ENCODE results near the gene MSI2. TPM values are rescaled to one million over a fixed set of nuclear protein-coding genes. Genes with fewer than 3 reads are reported as not detected.

The MSI2 gene
- total RNA-seq, 1 donor from 2014 or later = 33.8 TPM

DNA sequence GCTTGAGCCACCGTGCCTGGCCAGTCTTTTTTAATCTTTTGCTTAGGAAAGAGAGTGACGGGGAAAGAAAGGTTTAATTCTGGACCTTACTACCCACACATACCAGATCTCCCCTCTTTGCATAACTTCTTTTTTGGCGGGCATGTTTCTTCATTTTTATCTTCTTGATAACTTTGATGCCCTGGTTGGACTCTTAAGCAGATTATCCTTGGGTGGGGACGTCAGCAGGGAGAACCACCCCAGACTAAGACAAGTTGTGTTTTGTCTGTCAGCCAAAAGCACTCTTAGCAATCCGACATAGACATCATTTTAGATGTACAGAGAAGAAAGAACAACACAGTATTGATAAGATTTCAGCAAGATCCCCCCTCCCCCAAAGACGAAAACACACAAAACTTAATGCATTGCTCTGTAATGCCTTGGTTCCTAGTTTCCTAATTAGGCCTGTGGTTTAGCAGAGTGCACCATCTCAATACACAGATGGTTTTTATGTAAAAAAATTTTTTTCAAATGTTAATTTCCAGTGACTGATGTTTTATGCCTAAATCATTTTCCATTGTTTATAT, 99.9 kb downstream of the MSI2 start:
- no peak for DNase-seq (ENCODE audit: low read depth)
- TF ChIP-seq, protein P1, sequence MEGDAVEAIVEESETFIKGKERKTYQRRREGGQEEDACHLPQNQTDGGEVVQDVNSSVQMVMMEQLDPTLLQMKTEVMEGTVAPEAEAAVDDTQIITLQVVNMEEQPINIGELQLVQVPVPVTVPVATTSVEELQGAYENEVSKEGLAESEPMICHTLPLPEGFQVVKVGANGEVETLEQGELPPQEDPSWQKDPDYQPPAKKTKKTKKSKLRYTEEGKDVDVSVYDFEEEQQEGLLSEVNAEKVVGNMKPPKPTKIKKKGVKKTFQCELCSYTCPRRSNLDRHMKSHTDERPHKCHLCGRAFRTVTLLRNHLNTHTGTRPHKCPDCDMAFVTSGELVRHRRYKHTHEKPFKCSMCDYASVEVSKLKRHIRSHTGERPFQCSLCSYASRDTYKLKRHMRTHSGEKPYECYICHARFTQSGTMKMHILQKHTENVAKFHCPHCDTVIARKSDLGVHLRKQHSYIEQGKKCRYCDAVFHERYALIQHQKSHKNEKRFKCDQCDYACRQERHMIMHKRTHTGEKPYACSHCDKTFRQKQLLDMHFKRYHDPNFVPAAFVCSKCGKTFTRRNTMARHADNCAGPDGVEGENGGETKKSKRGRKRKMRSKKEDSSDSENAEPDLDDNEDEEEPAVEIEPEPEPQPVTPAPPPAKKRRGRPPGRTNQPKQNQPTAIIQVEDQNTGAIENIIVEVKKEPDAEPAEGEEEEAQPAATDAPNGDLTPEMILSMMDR (IDR thresholded peaks at IDR 0.05; ENCODE audit: insufficient read depth, low read length, poor library complexity, severe bottlenecking) = no peak
- Histone ChIP-seq H3K27me3 (ENCODE audit: control insufficient read depth, insufficient read depth, low read length) (no peaks in the 10 kb centered on the region), H3K36me3 (ENCODE audit: control insufficient read depth, insufficient read depth, low read length) (no peaks in the 10 kb centered on the region), H3K4me3 (ENCODE audit: low read depth, low read length) (no peak overlapping the region)

DNA sequence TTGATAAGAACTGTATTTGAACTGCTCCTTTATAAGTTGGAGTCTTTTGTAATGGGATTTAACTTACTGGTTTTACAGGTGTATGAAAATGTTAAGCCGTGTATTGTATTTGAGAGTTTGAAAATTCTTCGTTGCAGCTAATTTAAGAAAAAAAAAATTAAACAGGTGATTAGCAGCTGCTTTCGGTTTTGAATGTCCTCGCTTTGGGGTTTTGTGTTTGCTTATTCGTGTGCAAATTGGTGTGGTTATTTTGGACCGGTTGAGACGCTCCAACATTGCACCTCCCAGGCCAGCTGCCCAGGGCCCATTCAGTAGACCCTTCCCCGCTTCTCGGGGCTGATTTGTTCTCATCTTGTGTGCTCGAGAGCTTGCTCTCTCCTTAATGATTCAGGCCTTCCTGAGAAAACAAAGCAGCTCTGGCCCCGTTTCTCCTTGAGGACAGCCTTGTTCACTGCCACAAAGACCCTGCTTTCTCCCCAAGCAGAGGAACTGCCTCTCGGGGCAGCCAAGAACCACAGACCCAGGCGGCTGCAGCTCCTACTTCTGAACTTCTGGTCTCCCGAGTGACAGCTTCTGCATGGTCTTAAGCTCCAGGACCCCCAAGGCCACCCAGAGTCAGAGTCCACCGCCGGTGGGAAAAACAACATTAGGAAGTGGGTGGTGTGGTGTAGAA, 100.5 kb downstream of the MSI2 start:
- no peak for DNase-seq (ENCODE audit: low read depth)
- no peaks in the 10 kb centered on the region for H3K27me3 ChIP-seq (ENCODE audit: control insufficient read depth, insufficient read depth, low read length)
- TF ChIP-seq, protein P1 (IDR thresholded peaks at IDR 0.05; ENCODE audit: insufficient read depth, low read length, poor library complexity, severe bottlenecking) = no peak
- no peak overlapping the region for H3K4me3 ChIP-seq (ENCODE audit: low read depth, low read length)
- no peaks in the 10 kb centered on the region for H3K36me3 ChIP-seq (ENCODE audit: control insufficient read depth, insufficient read depth, low read length)

DNA sequence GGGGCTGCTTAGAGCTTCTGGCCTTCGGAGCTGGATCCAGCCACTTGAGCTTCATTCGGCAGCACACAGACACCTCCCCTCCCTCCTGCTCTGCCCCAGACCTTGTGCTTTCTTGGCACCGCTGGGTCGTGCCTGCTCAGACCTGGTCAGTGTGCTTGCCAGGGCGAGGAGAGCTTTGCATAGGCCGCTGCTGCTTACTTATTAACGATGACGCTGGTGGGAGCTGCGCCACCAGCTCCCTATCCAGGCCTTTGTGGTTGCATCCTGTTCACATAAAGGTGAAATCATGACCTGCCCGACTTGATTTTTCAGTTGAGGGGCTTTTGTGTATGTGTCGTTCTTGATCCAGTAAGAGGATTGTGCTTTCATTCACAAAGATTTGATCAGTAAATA, 101.1 kb downstream of the MSI2 start:
- TF ChIP-seq, protein P1 (IDR thresholded peaks at IDR 0.05; ENCODE audit: insufficient read depth, low read length, poor library complexity, severe bottlenecking) = no peak
- no peak for DNase-seq (ENCODE audit: low read depth)
- Histone ChIP-seq H3K4me3 (ENCODE audit: low read depth, low read length) (no peak overlapping the region), H3K27me3 (ENCODE audit: control insufficient read depth, insufficient read depth, low read length) (no peaks in the 10 kb centered on the region), H3K36me3 (ENCODE audit: control insufficient read depth, insufficient read depth, low read length) (no peaks in the 10 kb centered on the region)

DNA sequence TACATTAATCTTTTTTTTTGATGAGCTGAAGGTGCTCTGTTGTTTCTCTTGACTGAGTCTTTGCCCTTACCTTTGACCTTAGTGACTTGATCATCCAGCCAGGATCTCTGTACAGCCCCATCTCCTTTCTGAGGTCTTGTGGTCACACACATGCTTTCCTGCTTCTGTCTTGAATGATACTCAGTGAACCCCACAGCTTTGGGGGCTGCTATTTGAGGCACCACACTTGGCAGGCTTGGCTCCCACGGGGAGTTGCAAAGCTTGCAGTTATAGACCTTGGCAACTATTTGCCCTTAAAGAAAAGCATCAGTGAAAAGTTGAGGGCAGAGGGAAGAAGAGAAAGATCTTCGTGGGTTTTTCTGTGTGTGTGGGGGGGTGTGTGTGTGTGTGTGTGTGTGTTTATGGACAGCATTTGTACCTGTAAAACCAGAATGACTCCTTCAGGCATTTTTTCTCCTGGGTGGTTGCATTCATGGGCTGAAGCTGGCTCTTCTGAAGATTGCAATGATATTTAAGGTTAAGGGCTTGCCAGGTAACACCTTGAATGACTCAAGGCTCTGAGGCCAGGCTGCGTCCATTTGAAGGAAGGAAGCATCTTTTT, 101.6 kb downstream of the MSI2 start:
- TF ChIP-seq, protein P1 (IDR thresholded peaks at IDR 0.05; ENCODE audit: insufficient read depth, low read length, poor library complexity, severe bottlenecking) = no peak

DNA sequence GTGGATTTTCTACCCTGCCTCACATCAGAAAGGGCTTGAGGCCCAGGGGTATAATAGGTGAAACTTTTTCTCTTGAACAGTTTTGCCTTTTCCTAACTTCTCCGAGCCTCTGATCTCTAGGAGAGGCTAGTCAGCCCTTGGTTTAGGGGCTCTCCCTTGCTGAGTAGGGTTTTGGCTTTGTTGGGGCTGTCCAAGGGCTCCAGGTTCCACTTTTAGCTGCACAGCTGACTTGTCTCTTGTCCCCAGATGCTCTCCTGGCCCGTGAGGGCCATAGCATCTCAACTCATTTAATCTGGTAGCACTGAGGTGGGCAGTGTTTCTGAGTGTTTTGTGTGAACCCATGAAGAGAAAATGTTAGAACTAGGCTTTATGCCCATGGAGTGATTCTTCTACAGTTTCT, 103.9 kb downstream of the MSI2 start:
- TF ChIP-seq, protein P1 (IDR thresholded peaks at IDR 0.05; ENCODE audit: insufficient read depth, low read length, poor library complexity, severe bottlenecking) = no peak
- no peak for DNase-seq (ENCODE audit: low read depth)
- Histone ChIP-seq H3K36me3 (ENCODE audit: control insufficient read depth, insufficient read depth, low read length) (no peaks in the 10 kb centered on the region), H3K4me3 (ENCODE audit: low read depth, low read length) (no peak overlapping the region), H3K27me3 (ENCODE audit: control insufficient read depth, insufficient read depth, low read length) (no peaks in the 10 kb centered on the region)

More for the DNA sequence above, 101.6 kb downstream of the MSI2 start:
- H3K27me3 ChIP-seq (ENCODE audit: control insufficient read depth, insufficient read depth, low read length) = no peaks in the 10 kb centered on the region
- no peak overlapping the region for H3K4me3 ChIP-seq (ENCODE audit: low read depth, low read length)
- H3K36me3 ChIP-seq (ENCODE audit: control insufficient read depth, insufficient read depth, low read length) = no peaks in the 10 kb centered on the region
- DNase-seq (ENCODE audit: low read depth) = no peak
